Liver (tissue), 9 donors: Measurements from ENCODE around the gene DACH1. TPM values are rescaled to one million over a fixed set of nuclear protein-coding genes. Genes with fewer than 3 reads are reported as not detected.

Source experiments
- DNase-seq: peaks from one replicate; pipeline ENCODE4 v3.0.0-alpha.2; 2017; ENCODE audit warnings: low spot score
- H3K27ac ChIP-seq, 2 donors: one replicate each; pipeline ENCODE4 v1.7.0; 2013; ENCODE audit warnings: inconsistent platforms in 2 of 2, low read length in 2 of 2, control low read depth in 1 of 2, low read depth in 1 of 2, mild to moderate bottlenecking in 1 of 2
- H3K27me3 ChIP-seq, 4 donors: one replicate each; pipeline versions ENCODE4 v1.6.1 to v1.7.0; 2013; ENCODE audit warnings: low read length in 3 of 4, inconsistent platforms in 1 of 4, mild to moderate bottlenecking in 1 of 4, moderate library complexity in 1 of 4; ENCODE audit not compliant: control insufficient read depth in 4 of 4, insufficient read depth in 4 of 4
- H3K36me3 ChIP-seq, 4 donors: one replicate each; pipeline versions ENCODE4 v1.6.1 to v1.7.0; 2013; ENCODE audit warnings: low read length in 3 of 4, mild to moderate bottlenecking in 3 of 4, low read depth in 1 of 4, moderate library complexity in 1 of 4; ENCODE audit not compliant: control insufficient read depth in 4 of 4, insufficient read depth in 3 of 4
- H3K4me1 ChIP-seq, 4 donors: one replicate each; pipeline versions ENCODE4 v1.6.1 to v1.7.0; 2013; ENCODE audit warnings: low read length in 3 of 4, mild to moderate bottlenecking in 3 of 4, moderate library complexity in 1 of 4; ENCODE audit not compliant: control insufficient read depth in 4 of 4, insufficient read depth in 4 of 4
- H3K4me3 ChIP-seq, 3 donors: one replicate each; pipeline versions ENCODE4 v1.6.1 to v1.7.0; 2013; ENCODE audit warnings: low read length in 3 of 3, control low read depth in 1 of 3, low read depth in 1 of 3, mild to moderate bottlenecking in 1 of 3
- H3K9ac ChIP-seq, 2 donors: one replicate each; pipeline ENCODE4 v1.7.0; 2013; ENCODE audit warnings: low read length in 2 of 2, mild to moderate bottlenecking in 2 of 2, moderate library complexity in 2 of 2, control low read depth in 1 of 2, low read depth in 1 of 2
- H3K9me3 ChIP-seq, 4 donors: one replicate each; pipeline versions ENCODE4 v1.6.1 to v1.7.0; 2013; ENCODE audit warnings: low read length in 3 of 4; ENCODE audit not compliant: control insufficient read depth in 4 of 4
- FOXA2 ChIP-seq: IDR thresholded peaks from 2 replicates; pipeline ENCODE4 v1.6.1; 2016; ENCODE audit warnings: antibody characterized with exemption
- HNF4A ChIP-seq, 2 donors: conservative IDR thresholded peaks; 2 replicates each; pipeline ENCODE4 v1.6.1; 2016; ENCODE audit warnings: antibody characterized with exemption in 2 of 2, mild to moderate bottlenecking in 2 of 2
- HNF4G ChIP-seq: IDR thresholded peaks from 2 replicates; pipeline ENCODE4 v1.6.1; 2016; ENCODE audit warnings: antibody characterized with exemption
- JUND ChIP-seq, 2 donors: IDR thresholded peaks; 2 replicates each; pipeline ENCODE4 v1.6.1; 2016; ENCODE audit warnings: antibody characterized with exemption in 2 of 2
- REST ChIP-seq: IDR thresholded peaks from 2 replicates; pipeline ENCODE4 v1.6.1; 2016; ENCODE audit warnings: antibody characterized with exemption, mild to moderate bottlenecking
- RXRA ChIP-seq, 2 donors: IDR thresholded peaks; 2 replicates each; pipeline ENCODE4 v1.6.1; 2017 to 2018; ENCODE audit warnings: antibody characterized with exemption in 2 of 2, mild to moderate bottlenecking in 1 of 2
- SP1 ChIP-seq: IDR thresholded peaks from 2 replicates; pipeline ENCODE4 v1.6.1; 2018; ENCODE audit warnings: antibody characterized with exemption, mild to moderate bottlenecking
- TAF1 ChIP-seq: conservative IDR thresholded peaks from 2 replicates; pipeline ENCODE4 v1.6.1; 2016; ENCODE audit warnings: antibody characterized with exemption, mild to moderate bottlenecking
- YY1 ChIP-seq: IDR thresholded peaks from 2 replicates; pipeline ENCODE4 v1.6.1; 2016; ENCODE audit warnings: antibody characterized with exemption, mild to moderate bottlenecking
- WGBS: extraction: QIAGEN DNeasy Blood & Tissue Kit; methylation state at CpG from one replicate; pipeline ENCODE4 v1.1.7; 2013; 5-methylcytosine and 5-hydroxymethylcytosine counted together
- polyA plus RNA-seq, 2 donors: library from polyadenylated mRNA; stranded (reverse) in 1 of 2; unstranded in 1 of 2; fragments of 200-250 nt in 1 of 2; fragments of >200 nt in 1 of 2; fragmentation: Nextera tagmentation in 1 of 2; extraction: Ambion mirVana in 1 of 2; gene quantifications; one replicate each; pipeline versions ENCODE4 v1.2.1 to v1.2.3, GENCODE V29; 2013 to 2015
- total RNA-seq, 2 donors: library from RNA; depleted of rRNA; stranded (reverse); fragments of >200 nt; gene quantifications; one replicate each; pipeline ENCODE4 v1.2.3, GENCODE V29; 2014
- TF ChIP-seq, protein P1 (sequence below): fragments of 150-350 bp; IDR thresholded peaks from 2 replicates; pipeline ENCODE4 v1.5.1; 2017; ENCODE audit warnings: improper control_type of control experiment, low read depth, low read length; ENCODE audit not compliant: missing input control
- donor health status: healthy.
- donor health status: healthy.
- donor health status: healthy.
- donor health status: healthy.
- donor health status: healthy.

DACH1 gene
- total and polyA plus RNA-seq, 4 donors, result 0.28 to 1.9 (median 0.77) TPM

DNA sequence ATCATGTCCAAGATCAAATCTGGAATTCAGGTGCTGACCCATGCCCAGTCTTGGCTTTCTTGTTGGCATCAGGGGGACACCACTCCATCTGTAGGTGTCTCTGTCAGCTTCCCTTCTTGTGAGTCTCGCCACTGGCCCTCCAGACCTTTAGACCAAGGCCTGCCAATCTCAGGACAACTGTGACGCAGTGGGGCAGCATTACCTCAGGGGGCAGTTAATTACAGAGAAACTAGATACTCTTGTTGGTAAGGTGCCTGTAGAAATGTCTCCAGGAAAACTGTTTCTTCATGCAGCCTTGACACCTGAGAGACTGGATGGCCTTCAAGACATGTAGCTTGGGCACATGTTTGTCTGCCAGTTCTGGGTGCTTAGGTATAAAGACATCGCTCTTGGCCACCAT is 46.7 kb upstream of the DACH1 start (continued):
- TF ChIP-seq HNF4A (conservative IDR thresholded peaks at IDR 0.05) (no peak), JUND (IDR thresholded peaks at IDR 0.05) (no peak), HNF4G (no peak)
- TF ChIP-seq, protein P1, sequence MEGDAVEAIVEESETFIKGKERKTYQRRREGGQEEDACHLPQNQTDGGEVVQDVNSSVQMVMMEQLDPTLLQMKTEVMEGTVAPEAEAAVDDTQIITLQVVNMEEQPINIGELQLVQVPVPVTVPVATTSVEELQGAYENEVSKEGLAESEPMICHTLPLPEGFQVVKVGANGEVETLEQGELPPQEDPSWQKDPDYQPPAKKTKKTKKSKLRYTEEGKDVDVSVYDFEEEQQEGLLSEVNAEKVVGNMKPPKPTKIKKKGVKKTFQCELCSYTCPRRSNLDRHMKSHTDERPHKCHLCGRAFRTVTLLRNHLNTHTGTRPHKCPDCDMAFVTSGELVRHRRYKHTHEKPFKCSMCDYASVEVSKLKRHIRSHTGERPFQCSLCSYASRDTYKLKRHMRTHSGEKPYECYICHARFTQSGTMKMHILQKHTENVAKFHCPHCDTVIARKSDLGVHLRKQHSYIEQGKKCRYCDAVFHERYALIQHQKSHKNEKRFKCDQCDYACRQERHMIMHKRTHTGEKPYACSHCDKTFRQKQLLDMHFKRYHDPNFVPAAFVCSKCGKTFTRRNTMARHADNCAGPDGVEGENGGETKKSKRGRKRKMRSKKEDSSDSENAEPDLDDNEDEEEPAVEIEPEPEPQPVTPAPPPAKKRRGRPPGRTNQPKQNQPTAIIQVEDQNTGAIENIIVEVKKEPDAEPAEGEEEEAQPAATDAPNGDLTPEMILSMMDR, result no peak

DNA sequence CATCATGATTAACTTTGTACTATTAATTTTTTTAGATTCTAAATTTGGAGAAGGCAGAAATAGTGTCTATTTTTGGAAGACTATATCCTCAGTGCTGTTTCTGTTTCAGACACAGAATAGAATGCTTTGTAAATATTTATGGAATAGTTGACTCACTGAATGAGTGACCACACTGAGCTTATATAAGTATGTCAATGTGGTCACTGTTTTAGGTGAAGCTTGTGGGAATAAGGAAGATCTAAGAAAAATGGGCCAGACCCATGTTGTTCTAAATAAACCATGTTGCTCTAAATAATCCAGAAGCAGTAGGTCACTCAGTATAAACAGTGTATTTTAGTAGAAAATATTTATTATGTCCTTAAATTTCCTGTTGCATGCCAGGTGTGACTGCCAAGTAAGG is 45.5 kb upstream of the DACH1 start:
- no peaks in the 10 kb centered on the region for H3K27me3 ChIP-seq
- no peaks in the 10 kb centered on the region for H3K4me1 ChIP-seq
- H3K4me3 ChIP-seq, result no peak overlapping the region
- H3K9me3 ChIP-seq, result no peaks in the 10 kb centered on the region
- TF ChIP-seq RXRA (IDR thresholded peaks at IDR 0.05) (no peak), JUND (IDR thresholded peaks at IDR 0.05) (no peak), YY1 (no peak), SP1 (no peak), TAF1 (no peak)
- no peak overlapping the region for H3K27ac ChIP-seq
- no peaks in the 10 kb centered on the region for H3K36me3 ChIP-seq
- no peak overlapping the region for H3K9ac ChIP-seq
- DNase-seq, result no peak

DNA sequence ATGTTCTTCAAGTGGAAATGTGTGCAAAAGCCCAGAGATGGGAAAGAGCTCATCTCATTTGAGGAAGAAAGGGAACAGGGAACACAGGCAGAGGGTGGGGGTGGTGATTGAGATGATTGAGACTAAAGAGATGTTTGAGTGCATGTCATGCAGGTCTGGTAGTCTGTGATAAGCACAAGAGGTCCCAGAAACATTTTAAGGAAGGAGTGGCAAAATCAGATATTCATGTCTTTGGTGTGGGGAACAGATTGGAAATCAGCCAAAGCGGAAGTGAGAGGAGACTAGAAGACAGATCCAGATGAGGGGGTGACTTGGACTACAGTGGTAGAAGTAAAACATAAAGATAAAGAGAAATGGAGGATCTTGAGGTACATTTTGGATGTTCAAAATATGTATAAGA is 39.4 kb upstream of the DACH1 start:
- DNase-seq, result no peak
- WGBS, result 58% methylated on average over 1 of the region's 1 CpG

More for the DNA sequence above, 39.4 kb upstream of the DACH1 start:
- H3K9ac ChIP-seq, result no peak overlapping the region
- no peaks in the 10 kb centered on the region for H3K9me3 ChIP-seq
- TF ChIP-seq REST (no peak), FOXA2 (no peak), JUND (IDR thresholded peaks at IDR 0.05) (no peak)
- H3K4me1 ChIP-seq, result no peaks in the 10 kb centered on the region
- H3K36me3 ChIP-seq, result no peaks in the 10 kb centered on the region
- no peak overlapping the region for H3K27ac ChIP-seq
- H3K4me3 ChIP-seq, result no peak overlapping the region
- H3K27me3 ChIP-seq, result no peaks in the 10 kb centered on the region
